WTC11 (cell line): ENCODE results near the gene VDAC1. TPM values are rescaled to one million over a fixed set of nuclear protein-coding genes. Genes with fewer than 3 reads are reported as not detected.

Source experiments
- ATAC-seq: fragments of 200-7000 bp; cut with Tn5 transposase; 2 replicates; pipeline ENCODE4 v1.10.0; 2021; ENCODE audit warnings: mild to moderate bottlenecking, moderate library complexity
- CTCF ChIA-PET: fragments of 300-600 bp; sonication (Branson Sonifier 250); formaldehyde crosslinking; loops from one replicate; lab custom pipeline; 2021; ENCODE audit warnings: antibody characterized with exemption; lab: Charles Lee
- POLR2A ChIA-PET: fragments of 350-600 bp; sonication (Branson Sonifier 250); formaldehyde crosslinking; loops from one replicate; lab custom pipeline; 2021; ENCODE audit warnings: antibody characterized with exemption; lab: Charles Lee
- DNase-seq: peaks from one replicate; pipeline ENCODE4 v3.0.0; 2021; ENCODE audit warnings: low spot score
- H3K27ac Mint-ChIP-seq: 2 replicates; pipeline ENCODE4 v1.8.0; 2021; ENCODE audit warnings: mixed read lengths
- H3K27me3 Mint-ChIP-seq: 2 replicates; pipeline ENCODE4 v1.8.0; 2021; ENCODE audit warnings: low read depth, mild to moderate bottlenecking, moderate library complexity, mixed read lengths
- H3K36me3 Mint-ChIP-seq: 2 replicates; pipeline ENCODE4 v1.8.0; 2021; ENCODE audit warnings: mixed read lengths
- H3K4me1 Mint-ChIP-seq: 2 replicates; pipeline ENCODE4 v1.8.0; 2022; ENCODE audit warnings: mixed read lengths
- H3K4me3 Mint-ChIP-seq: 2 replicates; pipeline ENCODE4 v1.8.0; 2021; ENCODE audit warnings: mild to moderate bottlenecking, moderate library complexity, mixed read lengths
- H3K9me3 Mint-ChIP-seq: 2 replicates; pipeline ENCODE4 v1.8.0; 2021; ENCODE audit warnings: mixed read lengths
- CREB1 ChIP-seq: sonication (generic); formaldehyde crosslinking; IDR thresholded peaks from 2 replicates; pipeline ENCODE4 v1.8.0; 2023; ENCODE audit warnings: mild to moderate bottlenecking, missing genetic modification reagents
- CREM ChIP-seq: sonication (generic); formaldehyde crosslinking; IDR thresholded peaks from 2 replicates; pipeline ENCODE4 v1.8.1; 2022; ENCODE audit warnings: mild to moderate bottlenecking, missing genetic modification reagents, moderate library complexity
- CTCF ChIP-seq: fragments of 200-600 bp; IDR thresholded peaks from 2 replicates; pipeline ENCODE4 v1.8.0; 2022; ENCODE audit warnings: antibody characterized with exemption
- E2F1 ChIP-seq: sonication (generic); formaldehyde crosslinking; IDR thresholded peaks from 2 replicates; pipeline ENCODE4 v1.8.0; 2022; ENCODE audit warnings: mild to moderate bottlenecking, missing genetic modification reagents
- ETV6 ChIP-seq: sonication (generic); formaldehyde crosslinking; IDR thresholded peaks from 2 replicates; pipeline ENCODE4 v1.8.1; 2022; ENCODE audit warnings: mild to moderate bottlenecking, missing genetic modification reagents
- FOXK1 ChIP-seq: sonication (generic); formaldehyde crosslinking; IDR thresholded peaks from 2 replicates; pipeline ENCODE4 v1.8.0; 2022; ENCODE audit warnings: mild to moderate bottlenecking, moderate library complexity, missing genetic modification reagents
- HMGA2 ChIP-seq: fragments of 250-450 bp; sonication (Bioruptor Pico); IDR thresholded peaks from 2 replicates; pipeline ENCODE4 v1.4.0; 2021; ENCODE audit warnings: mild to moderate bottlenecking, moderate library complexity
- KAT7 ChIP-seq: sonication (generic); formaldehyde crosslinking; IDR thresholded peaks from 2 replicates; pipeline ENCODE4 v1.8.1; 2023; ENCODE audit warnings: missing genetic modification reagents, mild to moderate bottlenecking, borderline replicate concordance
- NR1H2 ChIP-seq: sonication (generic); formaldehyde crosslinking; IDR thresholded peaks from 2 replicates; pipeline ENCODE4 v1.9.0; 2021; ENCODE audit warnings: mild to moderate bottlenecking, moderate library complexity, missing genetic modification reagents
- NR3C1 ChIP-seq: sonication (generic); formaldehyde crosslinking; conservative IDR thresholded peaks from 2 replicates; pipeline ENCODE4 v1.8.1; 2023; ENCODE audit warnings: low read depth, mild to moderate bottlenecking, missing genetic modification reagents
- SOX15 ChIP-seq: fragments of 250-450 bp; sonication (Bioruptor Pico); IDR thresholded peaks from 2 replicates; pipeline ENCODE4 v1.9.0; 2021; ENCODE audit warnings: mild to moderate bottlenecking
- TEAD1 ChIP-seq: sonication (generic); formaldehyde crosslinking; IDR thresholded peaks from 2 replicates; pipeline ENCODE4 v1.8.0; 2022; ENCODE audit warnings: mild to moderate bottlenecking, missing genetic modification reagents
- TEAD4 ChIP-seq: sonication (generic); formaldehyde crosslinking; IDR thresholded peaks from 2 replicates; pipeline ENCODE4 v1.8.0; 2022; ENCODE audit warnings: mild to moderate bottlenecking, missing genetic modification reagents
- total RNA-seq: library from RNA; stranded (reverse); gene quantifications from 3 replicates; pipeline ENCODE4 v1.2.3, GENCODE V29; 2021
- TF ChIP-seq, protein P1 (sequence below): fragments of 250-450 bp; sonication (Bioruptor Pico); IDR thresholded peaks from 2 replicates; pipeline ENCODE4 v1.9.0; 2021; ENCODE audit warnings: mild to moderate bottlenecking, borderline replicate concordance
- TF ChIP-seq, protein P2 (sequence below): sonication (generic); formaldehyde crosslinking; IDR thresholded peaks from 2 replicates; pipeline ENCODE4 v1.8.0; 2023; ENCODE audit warnings: missing genetic modification reagents
- TF ChIP-seq, protein P3 (sequence below): sonication (generic); formaldehyde crosslinking; IDR thresholded peaks from 2 replicates; pipeline ENCODE4 v1.8.1; 2022; ENCODE audit warnings: mild to moderate bottlenecking, moderate library complexity, missing genetic modification reagents
- TF ChIP-seq, protein P4 (sequence below): sonication (generic); formaldehyde crosslinking; conservative IDR thresholded peaks from 2 replicates; pipeline ENCODE4 v1.8.1; 2022; ENCODE audit warnings: mild to moderate bottlenecking, missing genetic modification reagents
- TF ChIP-seq, protein P5 (sequence below): sonication (generic); formaldehyde crosslinking; IDR thresholded peaks from 2 replicates; pipeline ENCODE4 v1.8.1; 2022; ENCODE audit warnings: mild to moderate bottlenecking, missing genetic modification reagents, moderate library complexity, borderline replicate concordance
- TF ChIP-seq, protein P6 (sequence below): fragments of 250-450 bp; sonication (Bioruptor Pico); IDR thresholded peaks from 2 replicates; pipeline ENCODE4 v2.1.2; 2022; ENCODE audit warnings: mild to moderate bottlenecking, moderate library complexity

The VDAC1 gene
- total RNA-seq, 1 experiment from 2014 or later, result 274 TPM

GRCh38 chr5:133968204-133968980 lies 36.4 kb downstream of the VDAC1 start, which contains the start of gene C5orf15 (continued):
- TF ChIP-seq, protein P1, sequence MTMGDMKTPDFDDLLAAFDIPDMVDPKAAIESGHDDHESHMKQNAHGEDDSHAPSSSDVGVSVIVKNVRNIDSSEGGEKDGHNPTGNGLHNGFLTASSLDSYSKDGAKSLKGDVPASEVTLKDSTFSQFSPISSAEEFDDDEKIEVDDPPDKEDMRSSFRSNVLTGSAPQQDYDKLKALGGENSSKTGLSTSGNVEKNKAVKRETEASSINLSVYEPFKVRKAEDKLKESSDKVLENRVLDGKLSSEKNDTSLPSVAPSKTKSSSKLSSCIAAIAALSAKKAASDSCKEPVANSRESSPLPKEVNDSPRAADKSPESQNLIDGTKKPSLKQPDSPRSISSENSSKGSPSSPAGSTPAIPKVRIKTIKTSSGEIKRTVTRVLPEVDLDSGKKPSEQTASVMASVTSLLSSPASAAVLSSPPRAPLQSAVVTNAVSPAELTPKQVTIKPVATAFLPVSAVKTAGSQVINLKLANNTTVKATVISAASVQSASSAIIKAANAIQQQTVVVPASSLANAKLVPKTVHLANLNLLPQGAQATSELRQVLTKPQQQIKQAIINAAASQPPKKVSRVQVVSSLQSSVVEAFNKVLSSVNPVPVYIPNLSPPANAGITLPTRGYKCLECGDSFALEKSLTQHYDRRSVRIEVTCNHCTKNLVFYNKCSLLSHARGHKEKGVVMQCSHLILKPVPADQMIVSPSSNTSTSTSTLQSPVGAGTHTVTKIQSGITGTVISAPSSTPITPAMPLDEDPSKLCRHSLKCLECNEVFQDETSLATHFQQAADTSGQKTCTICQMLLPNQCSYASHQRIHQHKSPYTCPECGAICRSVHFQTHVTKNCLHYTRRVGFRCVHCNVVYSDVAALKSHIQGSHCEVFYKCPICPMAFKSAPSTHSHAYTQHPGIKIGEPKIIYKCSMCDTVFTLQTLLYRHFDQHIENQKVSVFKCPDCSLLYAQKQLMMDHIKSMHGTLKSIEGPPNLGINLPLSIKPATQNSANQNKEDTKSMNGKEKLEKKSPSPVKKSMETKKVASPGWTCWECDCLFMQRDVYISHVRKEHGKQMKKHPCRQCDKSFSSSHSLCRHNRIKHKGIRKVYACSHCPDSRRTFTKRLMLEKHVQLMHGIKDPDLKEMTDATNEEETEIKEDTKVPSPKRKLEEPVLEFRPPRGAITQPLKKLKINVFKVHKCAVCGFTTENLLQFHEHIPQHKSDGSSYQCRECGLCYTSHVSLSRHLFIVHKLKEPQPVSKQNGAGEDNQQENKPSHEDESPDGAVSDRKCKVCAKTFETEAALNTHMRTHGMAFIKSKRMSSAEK (CRISPR knock-in tag), result no peak
- TF ChIP-seq SOX15 (CRISPR knock-in tag), result no peak
- TF ChIP-seq NR3C1 (CRISPR knock-in tag), result no peak
- TF ChIP-seq HMGA2 (CRISPR knock-in tag), result no peak
- TF ChIP-seq, protein P2, sequence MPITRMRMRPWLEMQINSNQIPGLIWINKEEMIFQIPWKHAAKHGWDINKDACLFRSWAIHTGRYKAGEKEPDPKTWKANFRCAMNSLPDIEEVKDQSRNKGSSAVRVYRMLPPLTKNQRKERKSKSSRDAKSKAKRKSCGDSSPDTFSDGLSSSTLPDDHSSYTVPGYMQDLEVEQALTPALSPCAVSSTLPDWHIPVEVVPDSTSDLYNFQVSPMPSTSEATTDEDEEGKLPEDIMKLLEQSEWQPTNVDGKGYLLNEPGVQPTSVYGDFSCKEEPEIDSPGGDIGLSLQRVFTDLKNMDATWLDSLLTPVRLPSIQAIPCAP, result no peak; the same call in 1 of the 2 replicates

DNA sequence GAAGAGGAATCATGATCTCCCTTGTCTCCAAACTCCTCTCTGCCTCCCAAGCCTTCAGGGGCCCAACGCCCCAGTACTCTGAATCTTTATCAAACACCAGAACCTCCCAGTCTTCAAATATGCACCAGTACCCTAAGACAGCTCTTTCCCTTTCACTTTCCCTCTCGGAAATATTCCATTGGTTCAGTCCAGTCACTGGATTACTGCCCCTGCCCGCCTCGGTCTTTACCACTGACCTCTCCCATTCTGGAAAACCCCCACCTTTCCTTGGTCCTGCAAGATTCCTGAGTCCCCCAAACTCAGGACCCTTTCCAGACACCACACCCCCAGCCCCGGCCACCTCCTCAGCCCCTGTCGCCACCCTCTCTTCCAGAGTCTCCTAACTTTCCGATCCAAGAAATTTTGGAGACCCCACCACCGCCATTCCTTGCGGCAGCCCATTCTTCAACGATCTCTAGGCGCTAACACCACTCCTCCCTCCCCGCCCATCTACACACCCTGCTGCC lies 37.0 kb downstream of the VDAC1 start:
- ChIA-PET POLR2A (no interaction called here), CTCF (no interaction called here)
- H3K27ac Mint-ChIP-seq, result peak overlapping the region; percentile 97
- no peaks in the 10 kb centered on the region for H3K9me3 Mint-ChIP-seq
- ATAC-seq (peak; percentile 39), DNase-seq (no peak)
- H3K4me1 Mint-ChIP-seq, result peaks cover 14% of the 10 kb centered on the region
- peaks cover 13% of the 10 kb centered on the region for H3K36me3 Mint-ChIP-seq
- peak overlapping the region; percentile 86 for H3K4me3 Mint-ChIP-seq
- no peaks in the 10 kb centered on the region for H3K27me3 Mint-ChIP-seq
- TF ChIP-seq TEAD1 (CRISPR knock-in tag), result no peak
- TF ChIP-seq CREB1 (CRISPR knock-in tag), result no peak
- no peak for TF ChIP-seq CREM (CRISPR knock-in tag)
- TF ChIP-seq, protein P3, sequence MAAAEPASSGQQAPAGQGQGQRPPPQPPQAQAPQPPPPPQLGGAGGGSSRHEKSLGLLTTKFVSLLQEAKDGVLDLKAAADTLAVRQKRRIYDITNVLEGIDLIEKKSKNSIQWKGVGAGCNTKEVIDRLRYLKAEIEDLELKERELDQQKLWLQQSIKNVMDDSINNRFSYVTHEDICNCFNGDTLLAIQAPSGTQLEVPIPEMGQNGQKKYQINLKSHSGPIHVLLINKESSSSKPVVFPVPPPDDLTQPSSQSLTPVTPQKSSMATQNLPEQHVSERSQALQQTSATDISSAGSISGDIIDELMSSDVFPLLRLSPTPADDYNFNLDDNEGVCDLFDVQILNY (CRISPR knock-in tag), result no peak
- TF ChIP-seq KAT7 (CRISPR knock-in tag), result no peak
- TF ChIP-seq FOXK1 (CRISPR knock-in tag), result no peak
- no peak for TF ChIP-seq NR1H2
- TF ChIP-seq, protein P4, sequence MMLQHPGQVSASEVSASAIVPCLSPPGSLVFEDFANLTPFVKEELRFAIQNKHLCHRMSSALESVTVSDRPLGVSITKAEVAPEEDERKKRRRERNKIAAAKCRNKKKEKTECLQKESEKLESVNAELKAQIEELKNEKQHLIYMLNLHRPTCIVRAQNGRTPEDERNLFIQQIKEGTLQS, result no peak
- TF ChIP-seq, protein P5, sequence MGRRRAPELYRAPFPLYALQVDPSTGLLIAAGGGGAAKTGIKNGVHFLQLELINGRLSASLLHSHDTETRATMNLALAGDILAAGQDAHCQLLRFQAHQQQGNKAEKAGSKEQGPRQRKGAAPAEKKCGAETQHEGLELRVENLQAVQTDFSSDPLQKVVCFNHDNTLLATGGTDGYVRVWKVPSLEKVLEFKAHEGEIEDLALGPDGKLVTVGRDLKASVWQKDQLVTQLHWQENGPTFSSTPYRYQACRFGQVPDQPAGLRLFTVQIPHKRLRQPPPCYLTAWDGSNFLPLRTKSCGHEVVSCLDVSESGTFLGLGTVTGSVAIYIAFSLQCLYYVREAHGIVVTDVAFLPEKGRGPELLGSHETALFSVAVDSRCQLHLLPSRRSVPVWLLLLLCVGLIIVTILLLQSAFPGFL, result no peak
- TF ChIP-seq, protein P6, sequence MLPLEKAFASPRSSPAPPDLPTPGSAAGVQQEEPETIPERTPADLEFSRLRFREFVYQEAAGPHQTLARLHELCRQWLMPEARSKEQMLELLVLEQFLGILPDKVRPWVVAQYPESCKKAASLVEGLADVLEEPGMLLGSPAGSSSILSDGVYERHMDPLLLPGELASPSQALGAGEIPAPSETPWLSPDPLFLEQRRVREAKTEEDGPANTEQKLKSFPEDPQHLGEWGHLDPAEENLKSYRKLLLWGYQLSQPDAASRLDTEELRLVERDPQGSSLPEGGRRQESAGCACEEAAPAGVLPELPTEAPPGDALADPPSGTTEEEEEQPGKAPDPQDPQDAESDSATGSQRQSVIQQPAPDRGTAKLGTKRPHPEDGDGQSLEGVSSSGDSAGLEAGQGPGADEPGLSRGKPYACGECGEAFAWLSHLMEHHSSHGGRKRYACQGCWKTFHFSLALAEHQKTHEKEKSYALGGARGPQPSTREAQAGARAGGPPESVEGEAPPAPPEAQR (CRISPR knock-in tag), result no peak
- no peak for TF ChIP-seq E2F1 (CRISPR knock-in tag)
- no peak for TF ChIP-seq TEAD4 (CRISPR knock-in tag)
- TF ChIP-seq CTCF, result no peak
- TF ChIP-seq ETV6 (CRISPR knock-in tag), result no peak
